Measurements from ENCODE around the gene RALGAPA2.

RALGAPA2 gene

DNA sequence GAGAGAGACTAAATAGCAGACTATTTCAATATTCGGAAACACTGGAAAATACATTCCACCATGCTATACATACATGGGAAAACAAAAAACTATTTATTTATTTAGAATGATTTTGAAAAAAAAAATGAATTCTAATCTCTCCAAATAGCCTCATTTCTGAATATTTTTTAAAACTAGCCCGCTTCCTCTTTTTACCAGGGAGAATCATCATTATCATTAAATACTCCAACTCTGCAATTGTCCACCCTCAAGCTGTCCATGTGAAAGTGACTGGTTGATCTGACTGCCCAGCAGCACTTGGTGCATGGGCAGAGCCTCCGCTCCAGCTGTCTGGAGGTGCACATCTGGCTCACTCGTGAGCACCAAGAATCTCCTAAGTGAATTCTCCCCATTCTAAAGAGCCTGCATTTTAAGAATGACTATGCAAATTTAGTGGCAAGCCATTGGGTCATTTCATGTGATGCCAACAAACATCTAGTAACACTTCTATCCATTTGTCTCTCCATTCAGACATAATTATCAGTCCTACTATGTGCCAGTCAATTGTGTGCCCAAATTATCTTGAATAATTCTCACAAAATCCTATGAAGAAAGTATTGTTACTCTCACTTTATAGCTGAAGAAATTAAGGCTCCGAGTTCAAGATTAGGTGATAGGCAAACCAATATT is 279.7 kb downstream of the RALGAPA2 start:
- DNase-seq (ENCODE audit: low read depth in 2 of 2): no peak
- TF ChIP-seq CTCF (IDR thresholded peaks at IDR 0.05; ENCODE audit: low read depth, low read length): no peak
- H3K4me3 ChIP-seq (replicated peaks in 1 of 2; ENCODE audit: low read depth in 2 of 2, low read length in 2 of 2): no peak overlapping the region

DNA sequence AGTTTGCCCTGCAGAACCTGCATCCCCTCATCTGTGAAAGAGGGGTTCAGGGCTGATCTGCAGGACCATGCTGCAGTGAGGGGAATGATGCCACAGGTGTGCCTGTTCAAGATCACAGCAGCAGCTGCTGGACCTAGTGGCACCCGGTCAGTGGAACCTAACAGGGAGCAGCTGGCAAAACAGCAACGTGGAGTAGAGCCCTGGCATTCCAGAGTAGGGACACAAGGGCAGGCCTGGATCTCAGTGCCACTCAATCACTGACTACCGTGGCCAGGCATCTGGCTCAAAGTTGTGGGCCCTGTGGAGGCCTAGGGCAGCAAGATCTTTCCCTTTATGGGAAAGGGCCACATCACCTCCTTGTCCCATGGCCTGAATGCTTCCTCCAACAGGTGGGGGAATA is 282.4 kb downstream of the RALGAPA2 start:
- DNase-seq (ENCODE audit: low read depth in 2 of 2): no peak
- no peak for TF ChIP-seq CTCF (IDR thresholded peaks at IDR 0.05; ENCODE audit: low read depth, low read length)

GRCh38 chr20:20428067-20428466 is 284.4 kb downstream of the RALGAPA2 start:
- DNase-seq (ENCODE audit: low read depth in 2 of 2): no peak
- no peak overlapping the region for H3K4me3 ChIP-seq (replicated peaks in 1 of 2; ENCODE audit: low read depth in 2 of 2, low read length in 2 of 2)
- TF ChIP-seq CTCF (IDR thresholded peaks at IDR 0.05; ENCODE audit: low read depth, low read length): no peak

More for the DNA sequence above, 282.4 kb downstream of the RALGAPA2 start:
- H3K4me3 ChIP-seq (replicated peaks in 1 of 2; ENCODE audit: low read depth in 2 of 2, low read length in 2 of 2): no peak overlapping the region

GRCh38 chr20:20427227-20427864 is 285.1 kb downstream of the RALGAPA2 start:
- TF ChIP-seq CTCF (IDR thresholded peaks at IDR 0.05; ENCODE audit: low read depth, low read length): no peak
- H3K4me3 ChIP-seq (replicated peaks in 1 of 2; ENCODE audit: low read depth in 2 of 2, low read length in 2 of 2): no peak overlapping the region
- no peak for DNase-seq (ENCODE audit: low read depth in 2 of 2)

DNA sequence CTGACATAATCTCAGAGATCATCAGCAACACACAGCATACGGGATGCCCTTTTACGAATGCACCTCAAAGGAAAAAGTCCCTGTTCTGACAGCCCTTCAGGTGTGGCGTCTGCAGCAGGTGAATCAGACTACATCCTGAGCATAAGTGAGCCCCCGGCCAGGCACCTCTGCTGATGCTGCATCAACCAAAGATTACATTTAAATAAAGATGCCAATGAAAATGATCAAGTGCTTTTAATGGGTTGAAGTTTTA is 285.9 kb downstream of the RALGAPA2 start:
- H3K4me3 ChIP-seq (replicated peaks in 1 of 2; ENCODE audit: low read depth in 2 of 2, low read length in 2 of 2): no peak overlapping the region
- TF ChIP-seq CTCF (IDR thresholded peaks at IDR 0.05; ENCODE audit: low read depth, low read length): no peak
- DNase-seq (ENCODE audit: low read depth in 2 of 2): no peak

GRCh38 chr20:20425823-20426654 is 286.4 kb downstream of the RALGAPA2 start:
- no peak overlapping the region for H3K4me3 ChIP-seq (replicated peaks in 1 of 2; ENCODE audit: low read depth in 2 of 2, low read length in 2 of 2)
- TF ChIP-seq CTCF (IDR thresholded peaks at IDR 0.05; ENCODE audit: low read depth, low read length): no peak
- no peak for DNase-seq (ENCODE audit: low read depth in 2 of 2)

All from cardiac fibroblast (primary cell).